Esophagus muscularis mucosa (tissue), 3 donors: Measurements from ENCODE around the gene KCNA4.

Experiments used
- CTCF ChIP-seq, 3 experiments: fragments of 200-600 bp in 2 of 3; fragments of 450-650 bp in 1 of 3; sonication (generic) in 2 of 3; IDR thresholded peaks; one replicate each; pipeline ENCODE4 v1.5.1; 2017 to 2019; ENCODE audit warnings: antibody characterized with exemption in 3 of 3, mild to moderate bottlenecking in 2 of 3, moderate library complexity in 1 of 3
- EP300 ChIP-seq: sonication (generic); formaldehyde crosslinking; IDR thresholded peaks from one replicate; pipeline ENCODE4 v1.6.1; 2017; ENCODE audit warnings: antibody characterized with exemption

DNA sequence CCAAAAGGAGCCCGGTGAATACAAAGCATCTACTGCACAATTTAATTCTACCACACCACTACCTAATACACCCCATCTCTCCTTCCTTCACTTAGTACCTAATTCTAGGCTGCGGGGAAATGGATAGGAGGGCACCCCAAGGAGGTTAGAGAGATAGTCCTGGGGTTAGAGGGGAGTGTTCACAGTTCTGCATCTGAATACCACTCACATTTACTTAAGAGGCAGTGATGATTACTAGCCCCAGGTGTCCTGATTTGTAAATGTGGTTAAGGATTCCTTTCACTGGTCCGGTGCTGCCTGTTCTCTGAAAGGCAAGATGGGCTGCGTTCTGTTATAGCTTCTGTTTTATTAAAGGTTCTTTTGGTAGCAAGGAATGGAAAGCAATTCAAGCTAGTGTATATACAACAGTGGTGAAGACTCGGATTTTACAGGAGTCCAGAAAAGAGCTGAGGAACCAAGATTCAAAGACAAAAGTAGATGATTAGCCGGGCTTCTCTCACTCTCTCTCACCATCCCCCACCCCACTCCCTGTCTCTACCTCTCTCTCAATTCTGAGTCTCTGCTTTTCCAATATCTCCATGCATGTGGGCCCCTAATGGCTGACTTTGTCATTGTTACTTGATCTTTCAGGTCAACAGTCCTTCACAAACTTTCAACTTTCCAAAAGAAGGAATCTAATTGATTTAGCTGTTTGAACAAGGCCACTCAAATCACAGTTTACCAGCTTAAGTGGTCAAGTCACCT is 8.7 kb upstream of the KCNA4 start:
- no peak for TF ChIP-seq CTCF (IDR thresholded peaks at IDR 0.05)
- TF ChIP-seq EP300, result no peak
